Measurements from ENCODE around the gene FARS2.

GRCh38 chr6:5674141-5674540 is 412.8 kb downstream of the FARS2 start:
- no peak for TF ChIP-seq POLR2A (IDR thresholded peaks at IDR 0.05; ENCODE audit: low read length)
- no peak for TF ChIP-seq GATA1 (IDR thresholded peaks at IDR 0.05; ENCODE audit: low read depth, low read length)
